Left lung (tissue), 10 donors: ENCODE results near the gene NOM1. TPM values are rescaled to one million over a fixed set of nuclear protein-coding genes. Genes with fewer than 3 reads are reported as not detected.
A peak's percentile ranks its signal among the peaks of the same experiment; 100 is the strongest.

Experiments used
- ATAC-seq: fragments of 200-7000 bp; cut with Tn5 transposase; one replicate; pipeline ENCODE4 v1.9.1; 2020; ENCODE audit warnings: moderate library complexity
- DNase-seq, 4 donors: peaks; one replicate each; pipeline ENCODE4 v3.0.0-alpha.2; 2013 to 2020
- H3K27ac ChIP-seq, 2 donors: fragments of 200-600 bp; sonication (generic) in 1 of 2; one replicate each; pipeline versions ENCODE4 v1.5.0 to v1.8.0; 2020 to 2021
- H3K27me3 ChIP-seq, 2 donors: fragments of 200-600 bp; sonication (generic) in 1 of 2; one replicate each; pipeline versions ENCODE4 v1.5.0 to v1.8.0; 2020 to 2021
- H3K36me3 ChIP-seq, 2 donors: fragments of 200-600 bp; sonication (generic) in 1 of 2; one replicate each; pipeline versions ENCODE4 v1.5.0 to v1.8.0; 2020 to 2021
- H3K4me1 ChIP-seq, 2 donors: fragments of 200-600 bp; one replicate each; pipeline ENCODE4 v1.8.0; 2021
- H3K4me3 ChIP-seq, 2 donors: fragments of 200-600 bp; sonication (generic) in 1 of 2; one replicate each; pipeline versions ENCODE4 v1.5.0 to v1.8.0; 2020 to 2021; ENCODE audit warnings: mild to moderate bottlenecking in 1 of 2
- H3K9me3 ChIP-seq, 2 donors: fragments of 200-600 bp; sonication (generic) in 1 of 2; one replicate each; pipeline versions ENCODE4 v1.5.0 to v1.8.0; 2020 to 2021
- CTCF ChIP-seq, 2 donors: fragments of 200-600 bp; sonication (generic) in 1 of 2; IDR thresholded peaks; one replicate each; pipeline versions ENCODE4 v1.5.0 to v1.8.0; 2021; ENCODE audit warnings: antibody characterized with exemption in 2 of 2
- intact Hi-C, 2 donors: fragments of 100-400 bp; cut with DNase I; formaldehyde crosslinking; loops; one replicate each; pipeline versions ENCODE4 v1.11.2 to v1.14.2; 2022
- polyA plus RNA-seq, 6 donors: library from polyadenylated mRNA; unstranded; fragments of 120-200 nt; gene quantifications; one replicate each; pipeline ENCODE4 v1.2.1, GENCODE V29; 2013; ENCODE audit not compliant: insufficient read length in 6 of 6
- total RNA-seq, 2 donors: library from RNA; stranded (reverse); fragmentation: NEBNext Ultra II Directional; extraction: Animal tissue kit (Norgen Biotek cat#: 25700); gene quantifications; one replicate each; pipeline ENCODE4 v1.2.1, GENCODE V29; 2021
- donor health status: DM: no; HTN: yes; CAD: no.
- donor health status: DM: no; HTN: no; CAD: no.

Gene NOM1
- total and polyA plus RNA-seq, 8 donors = 14.3 to 36.4 (median 29.4) TPM

- H3K27ac ChIP-seq = no peak overlapping the region
- no peak for DNase-seq
- peaks cover 13 to 95% of the 10 kb centered on the region in 2 donors for H3K27me3 ChIP-seq
- no peaks in the 10 kb centered on the region for H3K36me3 ChIP-seq
- intact Hi-C loops = no loop called here
- no peak for TF ChIP-seq CTCF (IDR thresholded peaks at IDR 0.05)
- H3K9me3 ChIP-seq = no peaks in the 10 kb centered on the region
- ATAC-seq = no peak
- no peak overlapping the region for H3K4me3 ChIP-seq
- peaks cover 0 to 5% of the 10 kb centered on the region in 2 donors for H3K4me1 ChIP-seq
These were observed 44.9 kb downstream of the NOM1 start for GRCh38 chr7:156994417-156994816.

- H3K9me3 ChIP-seq = no peaks in the 10 kb centered on the region
- TF ChIP-seq CTCF (IDR thresholded peaks at IDR 0.05) = no peak
- H3K36me3 ChIP-seq = no peaks in the 10 kb centered on the region
- DNase-seq = peak in 1 of 4 donors; percentile 83
- peaks cover 54 to 99% of the 10 kb centered on the region in 2 donors for H3K27me3 ChIP-seq
- H3K27ac ChIP-seq = no peak overlapping the region
- H3K4me3 ChIP-seq = peak overlapping the region; percentile 19 to 45
- peaks cover 6 to 32% of the 10 kb centered on the region in 2 donors for H3K4me1 ChIP-seq
- intact Hi-C loops = no loop called here
- peak; percentile 51 for ATAC-seq
These were observed 49.8 kb downstream of the NOM1 start for GRCh38 chr7:156998988-156999957.

GRCh38 chr7:156999958-157000726, 50.6 kb downstream of the NOM1 start:
- H3K4me3 ChIP-seq = peak overlapping the region; percentile 19 to 45

GRCh38 chr7:157000741-157001653, 51.5 kb downstream of the NOM1 start:
- no peak for ATAC-seq
- Histone ChIP-seq H3K27me3 (peaks cover 71 to 99% of the 10 kb centered on the region in 2 donors), H3K4me1 (peaks cover 6 to 47% of the 10 kb centered on the region in 2 donors), H3K27ac (no peak overlapping the region), H3K4me3 (peak overlapping the region in 1 of 2 donors; percentile 45), H3K9me3 (no peaks in the 10 kb centered on the region), H3K36me3 (no peaks in the 10 kb centered on the region)
- no peak for TF ChIP-seq CTCF (IDR thresholded peaks at IDR 0.05)
- intact Hi-C loops = no loop called here
- no peak for DNase-seq

More at GRCh38 chr7:156999958-157000726, 50.6 kb downstream of the NOM1 start:
- no peak for DNase-seq
- Histone ChIP-seq H3K9me3 (no peaks in the 10 kb centered on the region), H3K4me1 (peaks cover 6 to 38% of the 10 kb centered on the region in 2 donors), H3K27me3 (peaks cover 63 to 99% of the 10 kb centered on the region in 2 donors), H3K27ac (no peak overlapping the region), H3K36me3 (no peaks in the 10 kb centered on the region)
- ATAC-seq = peak; percentile 24
- intact Hi-C loops = no loop called here
- TF ChIP-seq CTCF (IDR thresholded peaks at IDR 0.05) = no peak
